CD4-positive, alpha-beta T cell treated with Interleukin-15 for 1 hour (primary cell): ENCODE results near the gene SYVN1.
A peak's percentile ranks its signal among the peaks of the same experiment; 100 is the strongest.
"Not testable (repeated sequence)": the region's sequence is repeated elsewhere in the genome, so short reads cannot be mapped to it uniquely, and the experiment has no call there.

Experiments
- DNase-seq: peaks from one replicate; pipeline ENCODE4 v3.0.0-alpha.2; 2020

SYVN1 gene

GRCh38 chr11:65150509-65151299 lies 16.4 kb upstream of the SYVN1 start:
- DNase-seq: peak; percentile 81

- not testable (repeated sequence) for DNase-seq
Observed at GRCh38 chr11:65150131-65150508, 15.8 kb upstream of the SYVN1 start.

GRCh38 chr11:65148657-65149056 lies 14.3 kb upstream of the SYVN1 start:
- no peak for DNase-seq

GRCh38 chr11:65147352-65148075 lies 13.2 kb upstream of the SYVN1 start:
- no peak for DNase-seq

GRCh38 chr11:65141896-65142494 lies 7.7 kb upstream of the SYVN1 start:
- DNase-seq: no peak

- DNase-seq: no peak
Observed at GRCh38 chr11:65136515-65137096, 2.3 kb upstream of the SYVN1 start.

GRCh38 chr11:65135633-65136145 lies 1.4 kb upstream of the SYVN1 start:
- no peak for DNase-seq

GRCh38 chr11:65134952-65135632 lies 773 bp upstream of the SYVN1 start:
- DNase-seq: peak; percentile 91

GRCh38 chr11:65133724-65134123 lies 595 bp downstream of the SYVN1 start:
- no peak for DNase-seq

GRCh38 chr11:65132988-65133700 lies 1.2 kb downstream of the SYVN1 start:
- peak; percentile 71 for DNase-seq

GRCh38 chr11:65132238-65132987 lies 1.9 kb downstream of the SYVN1 start:
- DNase-seq: peak; percentile 63

- DNase-seq: no peak
Observed at GRCh38 chr11:65131895-65132237, 2.5 kb downstream of the SYVN1 start.

- no peak for DNase-seq
Observed at GRCh38 chr11:65131417-65131776, 2.9 kb downstream of the SYVN1 start.

- no peak for DNase-seq
Observed at GRCh38 chr11:65130631-65131416, 3.5 kb downstream of the SYVN1 start.

GRCh38 chr11:65129649-65130441 lies 4.5 kb downstream of the SYVN1 start:
- DNase-seq: peak; percentile 37

- no peak for DNase-seq
Observed at GRCh38 chr11:65128182-65129145, 5.9 kb downstream of the SYVN1 start.

GRCh38 chr11:65127473-65128181 lies 6.7 kb downstream of the SYVN1 start:
- DNase-seq: no peak
